ENCODE results near the gene SNAI3.
A peak's percentile ranks its signal among the peaks of the same experiment; 100 is the strongest.

Gene SNAI3

DNA sequence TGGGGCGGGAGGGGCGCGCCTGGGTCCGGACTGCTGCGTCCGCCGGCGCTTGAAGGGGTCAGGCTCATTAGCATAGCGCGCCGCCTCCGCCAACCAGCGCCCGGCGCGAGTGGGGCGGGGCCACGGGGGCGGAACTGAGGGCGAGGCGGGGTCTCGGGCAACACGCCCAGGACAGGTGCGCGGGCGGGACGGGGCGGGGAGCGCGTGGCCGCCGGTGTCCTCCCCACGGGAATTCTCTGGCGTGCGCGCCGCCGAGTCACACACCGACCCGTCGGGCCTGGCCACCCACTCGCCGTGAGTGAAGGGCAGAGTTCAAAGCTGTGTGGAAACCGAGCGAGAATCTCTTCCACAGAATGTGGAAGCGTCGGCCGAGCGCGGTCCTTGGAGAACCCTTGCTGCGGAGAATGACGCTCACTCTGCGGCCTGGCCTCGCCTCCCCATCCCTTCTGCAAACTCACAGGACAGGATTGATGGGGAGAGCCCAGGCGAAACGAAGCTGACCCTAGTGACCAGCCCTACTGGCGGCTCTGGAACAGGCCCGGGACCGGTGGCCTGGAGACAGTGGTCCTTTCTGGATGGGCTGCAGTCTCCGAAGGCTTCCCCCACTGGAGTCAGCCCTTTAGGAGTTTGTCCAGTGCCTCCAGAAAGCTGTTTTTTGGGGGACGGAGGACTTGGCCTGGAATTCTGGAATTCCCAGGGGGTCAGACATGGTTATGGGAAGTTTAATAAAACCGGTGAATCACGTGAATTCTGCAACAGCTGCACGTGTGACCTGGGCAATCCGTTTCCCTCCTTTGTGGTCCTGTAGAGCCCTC, at the start of gene SNAI3:
Gene SNAI3 (minus strand): TSS at position 69 of the 815 bp plus-strand sequence. CDS start 101 bp downstream, outside the sequence.
- peak in 39 of 42 donors; percentile 41 to 84 (median 67) for DNase-seq
- intact Hi-C loops (cut with DNase I) = no loop called here

DNA sequence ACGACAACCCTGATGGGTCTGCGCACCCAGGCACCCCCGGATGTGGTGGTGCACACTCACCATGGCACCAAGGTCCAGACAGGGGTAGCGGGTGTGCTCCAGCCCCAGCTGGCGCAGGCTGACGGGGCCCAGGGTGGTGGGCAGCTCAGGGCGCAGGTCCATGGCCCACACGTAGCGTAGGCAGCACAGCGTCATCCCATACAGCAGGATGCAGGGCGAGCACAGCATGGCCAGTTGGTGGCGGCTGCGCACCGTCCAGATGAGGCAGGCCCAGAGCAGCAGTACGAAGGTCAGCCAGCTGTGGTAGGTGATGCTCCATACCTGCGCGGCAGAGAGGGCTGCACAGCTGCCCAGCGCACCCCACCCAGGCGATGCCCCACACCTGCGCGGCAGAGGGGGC, 49.8 kb upstream of the SNAI3 start:
- intact Hi-C loops (cut with DNase I) = loop anchor here (2.0 to 5.0 kb wide), 2 partner anchors 49 to 66 kb away; partner anchors contain the start of genes CDT1 and PIEZO1
- DNase-seq = no peak

DNA sequence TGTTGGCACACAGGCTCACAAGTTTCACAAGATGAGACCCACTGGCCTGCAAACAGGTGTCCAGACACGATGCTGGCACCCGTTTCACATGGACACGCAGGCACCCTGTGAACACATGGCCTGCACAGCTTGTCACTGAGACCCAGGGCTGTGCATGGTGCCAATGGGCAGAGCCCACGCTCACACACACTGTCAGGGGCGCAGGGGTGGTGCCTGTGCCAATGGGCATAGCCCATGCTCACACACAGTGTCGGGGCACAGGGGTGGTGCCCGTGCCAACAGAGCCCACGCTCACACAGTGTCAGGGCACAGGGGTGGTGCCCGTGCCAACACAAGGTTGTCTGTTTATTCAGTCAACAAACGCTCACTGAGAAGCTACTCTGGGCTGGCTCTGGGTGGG, 49.3 kb upstream of the SNAI3 start:
- intact Hi-C loops (cut with DNase I) = loop anchor here (2.0 to 5.0 kb wide), 2 partner anchors 49 to 67 kb away; partner anchors contain the start of genes CDT1 and PIEZO1

DNA sequence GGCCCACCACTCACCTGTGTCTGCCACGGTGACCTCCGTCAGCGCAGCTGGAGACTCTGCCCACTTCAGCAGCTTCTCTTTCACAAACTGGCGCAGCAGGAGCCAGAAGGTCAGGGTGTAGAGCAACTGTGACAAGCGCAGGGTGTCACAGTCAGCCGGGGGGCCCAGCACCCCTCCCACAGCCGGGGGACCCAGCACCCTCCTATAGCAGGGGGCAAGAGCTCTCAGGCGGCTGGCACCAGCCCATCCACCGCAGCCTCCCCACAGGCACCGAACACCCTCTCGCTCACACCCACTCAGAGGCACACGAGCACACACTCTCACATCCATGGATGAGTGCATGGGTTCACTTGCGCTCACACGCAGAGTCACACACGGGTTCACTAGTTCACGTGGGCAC, 48.8 kb upstream of the SNAI3 start:
- DNase-seq = peak in 8 of 42 donors; percentile 12 to 52 (median 36)
- intact Hi-C loops (cut with DNase I) = loop anchor here (5.0 kb wide), 1 partner anchor 67 kb away; the partner anchor contains the start of gene CDT1

More for the DNA sequence above, 49.3 kb upstream of the SNAI3 start:
- no peak for DNase-seq

DNA sequence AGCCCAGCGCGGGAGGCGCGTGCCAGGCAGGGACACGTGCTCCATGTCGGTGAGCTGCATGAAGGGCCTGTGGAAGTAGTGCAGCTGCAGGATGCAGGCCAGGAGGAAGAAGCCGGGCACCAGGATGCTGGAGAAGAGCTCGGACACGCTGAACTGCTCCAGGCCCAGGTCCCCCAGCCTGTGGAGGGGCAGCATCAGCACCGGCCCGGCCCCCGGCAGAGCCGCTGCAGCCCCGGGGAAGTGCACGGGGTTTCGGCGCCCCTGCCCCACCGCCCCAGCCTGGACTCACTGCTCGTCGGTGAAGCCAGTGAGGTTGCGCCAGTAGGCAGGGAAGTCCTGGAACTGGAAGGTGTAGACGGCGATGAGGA, 48.0 kb upstream of the SNAI3 start:
- intact Hi-C loops (cut with DNase I) = no loop called here
- no peak for DNase-seq

DNA sequence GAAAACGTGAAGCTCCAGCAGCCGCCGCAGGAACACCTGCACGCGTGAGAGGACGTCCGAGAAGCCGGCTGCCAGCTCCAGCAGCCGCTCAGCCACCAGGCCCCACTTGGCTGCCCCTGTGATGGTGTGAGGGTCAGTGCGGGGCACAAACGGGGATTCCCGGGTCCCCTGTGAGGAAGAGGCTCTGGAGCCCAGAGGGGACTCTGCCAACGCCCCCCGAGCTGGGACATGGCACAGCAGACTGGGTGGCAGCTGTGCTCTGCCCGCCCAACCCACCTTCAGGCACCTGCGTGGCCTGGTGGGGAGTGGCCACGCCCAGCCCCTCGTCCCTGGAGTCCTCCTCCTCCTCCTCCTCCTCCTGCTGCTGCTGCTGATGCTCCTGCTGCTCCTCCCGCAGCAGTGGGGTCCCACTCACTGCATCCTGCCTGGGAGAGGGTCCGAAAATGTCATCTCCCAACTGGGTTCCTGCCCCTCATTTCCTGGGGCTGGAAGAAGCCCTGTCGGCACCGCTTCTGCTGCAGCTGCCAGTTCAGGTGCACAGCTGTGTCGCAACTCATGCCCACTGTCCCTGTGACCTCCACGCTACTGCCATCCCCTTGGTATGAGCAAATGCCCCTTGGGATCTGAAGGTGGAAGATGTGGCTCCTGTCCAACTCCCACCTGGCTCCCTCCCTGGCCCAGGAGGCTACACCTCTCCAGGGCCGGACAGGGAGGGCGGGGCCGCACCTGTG, 47.5 kb upstream of the SNAI3 start:
- intact Hi-C loops (cut with DNase I) = no loop called here

DNA sequence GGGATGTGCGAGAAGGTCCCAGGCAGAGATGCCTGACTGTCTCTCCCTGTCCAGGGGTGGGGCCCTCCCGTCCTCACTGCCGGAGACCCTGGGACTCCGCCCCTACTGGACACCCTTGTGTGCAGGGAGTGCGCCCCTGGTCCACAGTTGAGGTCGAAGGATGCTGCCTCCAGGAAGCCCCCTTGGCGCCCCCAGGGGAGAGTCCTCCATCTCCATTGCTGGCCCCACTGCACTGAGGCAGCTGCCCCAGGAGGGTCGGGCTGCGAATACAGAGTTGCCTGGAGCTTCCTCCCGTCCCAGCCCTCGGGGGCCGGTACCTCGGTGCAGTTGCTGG, 46.6 kb upstream of the SNAI3 start:
- DNase-seq = no peak
- intact Hi-C loops (cut with DNase I) = no loop called here

More for the DNA sequence above, 47.5 kb upstream of the SNAI3 start:
- no peak for DNase-seq

DNA sequence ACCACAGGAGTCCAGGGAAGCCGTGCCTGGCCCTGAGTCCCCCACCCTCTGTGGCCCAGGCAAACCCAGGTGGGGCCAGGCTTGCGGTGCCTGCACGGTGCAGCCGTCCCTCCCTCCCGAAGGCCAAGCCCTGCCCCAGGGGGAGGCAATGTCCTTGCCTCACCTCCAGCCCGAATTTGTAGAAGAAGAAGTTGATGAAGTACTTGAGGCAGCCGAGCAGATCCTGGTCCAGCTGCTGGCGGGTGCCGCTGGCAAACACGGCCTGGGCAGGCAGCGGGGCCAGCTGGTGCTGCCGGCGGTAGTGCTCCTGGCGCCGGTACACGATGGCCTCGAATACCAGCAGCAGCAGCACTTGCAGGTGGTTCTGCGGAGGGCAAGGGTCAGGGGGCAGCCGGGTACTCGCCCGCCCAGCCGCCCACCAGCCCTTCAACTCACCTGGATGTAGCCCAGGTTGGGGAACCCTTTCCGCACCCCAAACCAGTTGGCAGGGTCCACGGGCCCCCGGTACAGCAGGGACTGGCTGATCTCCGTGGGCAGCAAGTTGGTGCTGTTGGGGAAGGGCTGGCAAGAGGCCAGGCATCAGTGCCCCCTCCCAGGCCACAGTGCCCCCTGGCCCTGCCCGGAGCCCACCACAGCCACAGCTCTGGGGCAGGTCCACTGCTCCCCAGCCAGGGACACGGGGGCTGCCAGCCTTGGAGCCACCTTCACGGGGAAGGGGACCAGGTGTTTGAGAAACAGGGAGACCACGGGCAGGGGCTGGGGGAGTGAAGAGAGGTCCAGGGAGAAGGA, 46.1 kb upstream of the SNAI3 start:
- intact Hi-C loops (cut with DNase I) = no loop called here
- no peak for DNase-seq

DNA sequence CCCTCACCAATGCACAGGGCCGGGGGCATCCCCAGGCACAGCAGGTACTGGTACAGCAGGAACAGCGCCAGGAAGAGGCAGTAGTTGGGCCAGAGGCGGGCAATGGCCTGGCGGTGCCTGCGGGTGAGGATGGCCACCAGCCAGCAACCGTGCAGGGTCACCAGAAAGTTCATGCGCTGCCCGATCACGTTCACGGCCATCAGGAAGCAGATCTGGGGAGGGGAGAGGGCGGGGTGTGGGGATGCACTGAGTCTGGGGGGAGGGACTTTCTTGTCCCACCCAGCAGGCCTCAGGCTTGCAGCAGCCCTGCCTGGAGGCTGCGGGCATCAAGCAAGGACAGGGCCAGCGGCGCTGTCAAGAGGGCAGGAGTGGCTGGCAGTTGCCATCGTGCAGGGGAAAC, 45.4 kb upstream of the SNAI3 start:
- intact Hi-C loops (cut with DNase I) = no loop called here

DNA sequence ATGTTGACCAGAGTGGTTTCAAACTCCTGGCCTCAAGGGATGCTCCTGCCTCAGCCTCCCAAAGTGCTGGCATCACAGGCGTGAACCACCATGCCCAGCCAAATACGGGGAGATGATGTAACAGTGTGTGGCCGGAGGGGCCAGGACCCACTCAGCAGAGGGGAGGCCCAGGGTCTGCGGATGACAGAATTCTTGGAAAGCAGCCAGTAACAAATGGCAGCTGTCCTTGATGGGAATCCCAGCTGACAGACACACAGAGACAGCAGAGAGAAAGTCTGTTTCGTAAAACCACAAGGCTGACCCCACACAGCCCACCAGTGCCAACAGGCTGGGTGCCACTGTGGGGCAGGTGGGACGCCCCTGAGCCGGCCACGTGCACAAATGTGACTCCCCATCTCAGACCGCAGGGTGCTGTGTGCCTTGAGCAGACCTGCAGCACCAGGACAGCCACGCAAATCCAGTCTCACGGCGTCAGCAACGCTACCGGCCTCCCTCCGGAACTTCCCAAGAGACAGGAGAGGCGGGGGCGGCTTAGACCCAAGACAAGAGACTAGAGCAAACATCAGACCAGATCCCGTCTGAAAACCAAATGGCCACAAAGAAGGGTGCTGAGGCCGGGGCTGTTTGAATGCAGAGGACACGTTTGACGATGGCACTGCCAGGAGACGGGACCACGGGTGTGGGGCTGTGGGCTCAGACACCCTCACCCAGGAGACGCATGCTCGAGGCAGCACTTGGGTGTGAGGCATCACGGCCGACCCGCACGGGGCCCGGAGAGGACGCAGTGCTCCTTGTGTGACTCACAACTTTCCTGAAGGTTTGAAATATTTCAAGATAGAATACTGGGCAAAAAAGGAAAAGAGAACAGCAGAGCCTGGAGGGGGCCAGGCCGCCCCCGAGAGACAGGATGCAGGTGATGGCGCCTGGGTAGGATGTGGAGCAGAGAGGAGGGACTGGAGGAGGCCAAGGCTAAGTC, 44.6 kb upstream of the SNAI3 start:
- intact Hi-C loops (cut with DNase I) = no loop called here
- no peak for DNase-seq

More for the DNA sequence above, 45.4 kb upstream of the SNAI3 start:
- no peak for DNase-seq

DNA sequence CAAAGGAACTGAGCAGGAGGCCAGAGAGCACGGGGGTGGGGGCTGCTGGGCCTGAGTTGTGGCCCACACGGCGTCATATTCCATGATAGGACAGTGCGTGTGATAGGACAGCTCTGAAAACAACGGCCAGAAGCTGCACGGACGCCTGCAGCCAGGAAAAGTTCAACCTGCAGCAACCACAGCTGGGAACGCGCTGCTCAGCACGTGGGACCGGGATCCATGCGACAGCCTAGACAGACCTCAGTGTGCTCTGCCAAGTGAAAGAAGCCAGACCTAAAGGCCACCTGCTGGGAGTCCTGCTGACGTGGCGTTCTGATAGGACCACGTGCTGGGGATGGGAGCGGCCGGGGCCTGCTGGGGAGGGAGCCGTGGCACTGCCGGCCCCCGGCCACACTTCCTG, 41.6 kb upstream of the SNAI3 start:
- intact Hi-C loops (cut with DNase I) = no loop called here
- DNase-seq = no peak

DNA sequence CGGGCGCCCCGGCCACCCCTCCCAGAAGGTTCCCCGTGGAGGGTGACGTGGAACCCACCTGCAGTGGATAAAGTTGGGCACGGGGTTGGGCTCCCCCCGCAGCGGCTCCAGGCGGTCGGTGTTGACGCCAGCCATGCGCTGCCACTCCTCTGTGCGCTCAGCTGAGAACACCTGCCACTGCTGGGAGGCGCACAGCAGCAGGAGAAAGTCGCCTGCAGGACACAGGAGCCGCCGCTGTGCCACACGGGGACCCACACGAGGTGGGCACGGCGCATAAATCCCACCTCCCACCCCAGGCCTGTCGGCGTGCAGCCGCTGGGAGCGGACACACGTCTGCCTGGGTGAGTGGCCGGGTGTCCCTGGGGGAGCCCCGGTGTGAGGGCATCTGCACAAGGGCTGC, 40.7 kb upstream of the SNAI3 start:
- intact Hi-C loops (cut with DNase I) = no loop called here
- DNase-seq = no peak

DNA sequence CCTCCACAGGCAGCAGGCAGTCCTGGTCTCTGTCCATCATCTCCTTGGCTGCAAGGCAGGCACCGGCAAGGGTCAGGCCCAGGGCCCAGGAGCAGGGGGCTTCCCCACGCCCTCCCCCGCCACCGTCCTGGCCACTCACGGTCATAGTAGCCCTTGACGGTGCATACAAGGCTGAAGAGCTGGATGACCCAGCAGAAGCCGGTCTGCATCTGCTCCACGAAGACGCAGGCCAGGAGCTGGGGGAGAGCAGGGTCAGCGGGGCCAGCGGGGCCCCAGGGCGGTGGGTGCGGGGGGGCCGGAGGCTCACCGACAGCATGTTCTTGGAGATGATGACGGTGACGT, 40.1 kb upstream of the SNAI3 start:
- no peak for DNase-seq
- intact Hi-C loops (cut with DNase I) = no loop called here

DNA sequence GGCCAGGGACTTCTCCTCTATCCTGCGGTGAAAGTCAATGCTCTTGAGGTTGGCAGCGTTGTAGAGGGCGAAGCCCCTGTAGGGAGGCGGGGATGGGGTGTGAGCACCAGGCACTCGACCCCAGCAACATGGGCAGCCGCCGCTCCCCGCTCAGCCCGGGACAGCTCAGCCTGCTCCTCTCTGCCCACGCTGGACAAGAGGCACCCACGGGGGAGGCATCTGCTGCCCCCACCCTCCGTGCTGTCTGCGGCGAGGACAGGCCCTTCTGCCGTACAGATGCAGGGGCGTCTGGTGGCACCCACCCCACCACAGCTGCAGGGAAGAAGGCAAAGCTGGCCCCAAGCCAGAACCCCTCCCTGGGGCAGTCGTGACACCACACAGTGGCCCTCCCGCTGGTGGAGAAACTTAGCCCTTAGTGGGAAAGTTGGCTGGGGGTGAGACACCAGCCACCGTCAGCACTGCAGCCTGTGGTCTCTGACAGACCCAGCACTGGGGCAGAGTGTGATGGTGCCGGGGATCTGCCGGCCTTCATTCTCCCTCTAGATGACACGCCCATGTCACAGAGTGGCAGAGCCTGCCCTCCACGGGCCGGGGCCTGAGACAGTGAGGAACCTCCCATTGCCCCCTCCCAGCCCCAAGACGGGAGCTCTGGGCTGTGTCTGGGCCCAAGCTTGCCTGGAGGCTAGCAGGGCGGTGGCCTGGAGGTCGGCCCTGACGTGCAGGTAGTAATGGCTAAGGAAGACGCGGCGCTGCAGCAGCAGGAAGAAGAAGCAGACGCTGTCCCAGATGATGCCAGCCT, 39.5 kb upstream of the SNAI3 start:
- intact Hi-C loops (cut with DNase I) = no loop called here
- DNase-seq = no peak

DNA sequence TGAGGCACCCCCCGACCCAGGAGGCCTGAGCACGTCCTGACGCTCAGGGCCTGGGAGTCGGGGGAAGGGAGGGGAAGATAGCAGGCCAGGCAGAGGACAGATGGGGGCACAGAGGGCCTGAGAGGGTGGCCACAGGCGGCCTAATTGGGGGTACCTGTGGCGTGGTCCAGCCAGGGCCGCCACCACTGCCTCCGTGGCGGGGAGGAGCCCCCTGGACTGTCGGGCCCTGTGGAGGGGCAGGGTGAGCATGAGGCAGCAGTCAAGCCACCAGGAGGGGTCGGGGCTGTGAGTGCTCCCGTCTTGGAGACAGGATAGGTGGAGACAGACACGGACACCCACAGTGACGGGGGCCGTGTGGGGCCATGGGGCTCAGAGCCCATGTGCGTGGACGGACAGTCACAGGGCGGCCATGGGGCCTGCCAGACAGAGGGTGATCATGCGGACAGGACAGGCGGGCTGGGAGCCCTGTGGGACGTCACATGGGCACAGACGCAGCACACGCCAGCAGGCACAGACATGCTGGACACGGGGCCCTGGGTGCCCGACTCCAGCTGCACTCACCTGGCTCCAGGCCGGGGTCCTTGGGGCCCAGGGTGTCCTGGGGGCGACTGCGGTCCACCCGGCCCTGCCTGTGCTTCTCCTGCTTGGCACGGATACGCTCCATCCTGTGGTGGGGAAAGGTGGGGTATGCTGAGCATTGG, 38.7 kb upstream of the SNAI3 start:
- intact Hi-C loops (cut with DNase I) = no loop called here
- DNase-seq = no peak

DNA sequence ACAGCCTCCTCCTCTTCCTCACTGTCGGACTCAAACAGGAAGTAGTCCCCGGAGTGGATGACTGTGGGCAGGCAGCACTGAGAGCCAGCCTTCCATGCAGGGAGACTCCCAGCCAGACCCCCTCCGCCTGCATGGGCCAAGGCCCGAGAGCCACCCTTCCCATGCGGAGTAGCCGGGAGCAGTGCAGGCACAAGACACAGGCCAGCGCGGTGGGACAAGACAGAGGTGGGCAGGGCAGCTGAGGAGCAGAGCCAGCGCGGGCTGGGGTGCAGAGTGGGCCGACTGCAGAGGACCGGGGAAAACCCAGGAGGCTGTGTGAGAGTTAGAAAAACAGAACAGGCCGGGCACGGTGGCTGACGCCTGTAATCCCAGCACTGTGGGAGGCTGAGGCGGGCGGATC, 37.6 kb upstream of the SNAI3 start:
- DNase-seq = no peak
- intact Hi-C loops (cut with DNase I) = no loop called here

DNA sequence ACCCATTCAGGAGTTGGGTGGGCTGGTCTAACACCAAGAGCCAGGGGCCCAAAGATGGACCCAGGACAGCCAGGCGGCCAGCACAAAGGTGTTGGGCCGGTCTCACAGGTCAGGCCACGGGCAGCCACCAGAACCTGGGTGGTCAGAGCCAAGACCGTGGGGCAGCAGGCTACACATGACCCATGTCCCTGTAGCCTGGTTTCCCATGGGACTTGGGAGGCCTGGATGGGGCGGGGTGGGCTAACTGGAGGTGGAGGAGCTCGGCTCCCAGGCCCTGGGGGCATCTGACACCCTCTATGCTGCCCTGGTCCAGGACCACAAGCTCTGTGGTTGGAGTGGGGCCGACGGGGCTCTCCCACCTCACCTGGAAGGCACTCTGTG, 37.2 kb upstream of the SNAI3 start:
- DNase-seq = no peak
- intact Hi-C loops (cut with DNase I) = no loop called here

Measured in head of caudate nucleus (tissue), 42 donors.